Large intestine (tissue), 3 donors: ENCODE data around the gene MEI1. TPM values are rescaled to one million over a fixed set of nuclear protein-coding genes. Genes with fewer than 3 reads are reported as not detected.
"Not testable (repeated sequence)": the region's sequence is repeated elsewhere in the genome, so short reads cannot be mapped to it uniquely, and the experiment has no call there.

Source experiments
- DNase-seq, 2 donors: peaks; one replicate each; pipeline versions ENCODE4 v3.0.0 to v3.0.0-alpha.2; 2013
- H3K27ac ChIP-seq: one replicate; pipeline ENCODE4 v1.5.1; 2013; ENCODE audit warnings: low read length
- H3K27me3 ChIP-seq: 2 replicates; pipeline ENCODE4 v1.6.1; 2013; ENCODE audit warnings: low read length; ENCODE audit not compliant: control insufficient read depth, insufficient read depth
- H3K36me3 ChIP-seq: 2 replicates; pipeline ENCODE4 v1.6.1; 2013; ENCODE audit warnings: low read length; ENCODE audit not compliant: control insufficient read depth, insufficient read depth
- H3K4me1 ChIP-seq: one replicate; pipeline ENCODE4 v1.6.1; 2013; ENCODE audit warnings: low read length; ENCODE audit not compliant: control insufficient read depth, insufficient read depth
- H3K4me3 ChIP-seq: one replicate; pipeline ENCODE4 v1.5.1; 2013; ENCODE audit warnings: low read length
- H3K9me3 ChIP-seq: one replicate; pipeline ENCODE4 v1.6.1; 2013; ENCODE audit warnings: mild to moderate bottlenecking, low read depth, low read length, moderate library complexity; ENCODE audit not compliant: control insufficient read depth
- WGBS: methylation state at CpG from one replicate; pipeline ENCODE4 v1.1.5; 2013; ENCODE audit warnings: low lambda C conversion rate; ENCODE audit not compliant: insufficient coverage; 5-methylcytosine and 5-hydroxymethylcytosine counted together
- polyA plus RNA-seq: library from polyadenylated mRNA; unstranded; fragments of 120-200 nt; gene quantifications from one replicate; pipeline ENCODE4 v1.2.1, GENCODE V29; 2013

Gene MEI1
- polyA plus RNA-seq, 1 donor = 4.4 TPM

DNA sequence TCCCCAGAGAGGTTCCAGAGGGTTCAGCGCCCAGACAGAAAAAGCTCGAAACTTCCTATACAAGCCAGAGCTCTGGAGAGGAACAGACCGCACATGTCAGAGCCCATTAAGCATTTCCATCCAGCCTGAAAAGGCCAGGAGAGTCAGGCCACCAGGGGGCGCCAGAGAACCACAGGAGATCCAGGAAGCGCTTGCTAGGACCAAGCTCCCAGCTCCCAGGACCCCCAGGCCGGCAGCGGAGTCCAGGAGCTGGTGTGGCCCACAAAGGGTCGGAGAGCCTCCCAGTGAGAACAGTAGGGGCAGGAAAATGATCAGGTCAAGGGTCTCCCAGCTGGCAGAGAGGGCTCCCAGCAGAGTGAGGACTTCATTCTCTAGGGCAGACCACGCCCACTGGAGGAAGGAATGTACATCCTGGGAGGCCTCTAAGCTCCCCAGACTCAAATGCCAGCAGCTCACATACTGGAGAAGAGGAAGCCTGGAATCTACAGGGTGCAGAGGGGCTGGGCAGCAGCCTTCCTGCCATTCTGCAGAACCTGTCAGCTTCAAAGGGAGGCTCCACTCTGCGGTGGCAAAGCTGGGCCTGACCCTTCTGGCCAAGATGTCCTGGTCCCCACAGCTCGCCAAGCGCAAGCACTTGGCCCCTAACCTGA lies 2.1 kb upstream of the MEI1 start:
- peaks cover 18% of the 10 kb centered on the region for H3K4me1 ChIP-seq
- peak overlapping the region; percentile 30 for H3K4me3 ChIP-seq
- peaks cover 7% of the 10 kb centered on the region for H3K27me3 ChIP-seq
- peaks cover 10% of the 10 kb centered on the region for H3K36me3 ChIP-seq
- H3K27ac ChIP-seq = peak overlapping the region; percentile 42
- no CpG with 5 or more reads among the region's 12 CpGs for WGBS
- DNase-seq = peak; percentile 80 to 89
- peaks cover 10% of the 10 kb centered on the region for H3K9me3 ChIP-seq

DNA sequence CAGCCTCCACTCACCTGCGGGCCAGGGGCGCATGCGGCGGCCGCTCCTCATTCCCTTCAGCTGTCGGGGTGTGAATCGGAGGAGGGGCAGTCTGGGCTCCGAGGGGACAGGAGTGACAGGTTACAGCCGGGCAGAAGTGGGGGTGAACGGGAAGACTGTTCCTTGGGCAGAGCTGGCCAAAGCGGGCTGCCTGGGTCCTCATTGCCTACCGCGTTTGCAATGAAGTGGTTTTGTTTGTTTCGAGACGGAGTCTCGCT lies 733 bp downstream of the MEI1 start:
- peaks cover 18% of the 10 kb centered on the region for H3K4me1 ChIP-seq
- H3K9me3 ChIP-seq = peaks cover 10% of the 10 kb centered on the region
- H3K36me3 ChIP-seq = no peaks in the 10 kb centered on the region
- DNase-seq = no peak
- H3K4me3 ChIP-seq = no peak overlapping the region
- H3K27me3 ChIP-seq = peaks cover 7% of the 10 kb centered on the region
- H3K27ac ChIP-seq = no peak overlapping the region
- no CpG with 5 or more reads among the region's 16 CpGs for WGBS

DNA sequence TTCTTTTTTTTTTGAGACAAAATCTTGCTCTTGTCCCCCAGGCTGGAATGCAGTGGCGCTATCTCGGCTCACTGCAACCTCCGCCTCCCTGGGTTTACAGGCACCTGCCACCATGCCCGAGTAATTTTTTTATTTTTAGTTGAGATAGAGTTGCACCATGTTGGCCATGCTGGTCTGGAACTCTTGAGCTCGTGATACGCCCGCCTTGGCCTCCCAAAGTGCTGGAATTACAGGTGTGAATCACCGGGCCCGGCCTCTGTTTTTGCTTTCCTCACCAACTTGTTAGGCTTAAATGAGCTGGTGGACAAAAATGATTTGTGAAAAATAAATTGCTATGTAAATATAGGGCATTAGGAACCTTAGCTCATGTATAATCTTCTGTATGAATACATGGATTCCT lies 3.5 kb downstream of the MEI1 start:
- no peak for DNase-seq
- Histone ChIP-seq H3K27me3 (peaks cover 7% of the 10 kb centered on the region), H3K27ac (no peak overlapping the region), H3K4me3 (no peak overlapping the region), H3K36me3 (no peaks in the 10 kb centered on the region), H3K4me1 (peaks cover 6% of the 10 kb centered on the region), H3K9me3 (peaks cover 10% of the 10 kb centered on the region)
- 100% methylated on average over 3 of the region's 9 CpGs for WGBS

DNA sequence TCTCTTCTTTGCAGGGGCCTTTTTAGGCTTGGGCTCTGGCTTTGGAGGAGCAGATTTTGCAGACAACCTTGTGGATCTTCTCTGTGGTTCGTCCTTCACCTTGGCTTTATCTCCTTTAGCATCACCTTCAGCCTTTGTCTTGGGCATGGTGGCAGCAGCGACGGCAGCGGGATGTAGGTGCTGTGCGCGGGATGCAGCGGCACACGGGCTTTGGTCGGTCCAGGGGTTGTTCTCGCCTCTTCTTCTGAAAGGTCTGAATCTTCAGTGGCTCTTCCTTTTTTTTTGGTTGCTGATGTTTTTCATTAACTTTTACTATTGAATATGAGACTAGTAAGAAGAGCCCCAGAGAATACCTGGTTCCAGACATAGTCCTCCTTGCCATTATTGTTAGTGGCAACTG lies 10.0 kb downstream of the MEI1 start:
- H3K36me3 ChIP-seq = no peaks in the 10 kb centered on the region
- H3K27me3 ChIP-seq = no peaks in the 10 kb centered on the region
- no peak overlapping the region for H3K4me3 ChIP-seq
- no peaks in the 10 kb centered on the region for H3K4me1 ChIP-seq
- DNase-seq = no peak
- H3K9me3 ChIP-seq = no peaks in the 10 kb centered on the region
- WGBS = 60% methylated on average over 1 of the region's 10 CpGs
- H3K27ac ChIP-seq = no peak overlapping the region

DNA sequence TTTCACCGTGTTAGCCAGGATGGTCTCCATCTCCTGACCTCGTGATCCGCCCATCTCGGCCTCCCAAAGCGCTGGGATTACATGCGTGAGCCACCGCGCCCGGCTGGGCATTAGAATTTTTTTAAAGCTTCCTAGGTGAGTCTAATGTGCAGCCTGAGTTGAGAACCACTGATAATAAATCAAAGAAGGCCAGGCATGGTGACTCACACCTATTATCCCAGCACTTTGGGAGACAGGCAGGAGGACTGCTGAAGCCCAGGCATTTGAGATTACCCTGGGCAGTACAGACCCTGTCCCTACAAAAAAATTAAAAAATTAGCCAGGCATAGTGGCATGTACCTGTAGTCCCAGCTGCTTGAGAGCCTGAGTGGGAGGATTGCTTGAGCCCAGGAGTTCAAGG lies 13.7 kb downstream of the MEI1 start:
- DNase-seq = no peak
- H3K4me1 ChIP-seq = no peaks in the 10 kb centered on the region
- H3K27me3 ChIP-seq = no peaks in the 10 kb centered on the region
- H3K36me3 ChIP-seq = no peaks in the 10 kb centered on the region
- WGBS = no CpG with 5 or more reads among the region's 9 CpGs
- no peak overlapping the region for H3K4me3 ChIP-seq
- H3K27ac ChIP-seq = no peak overlapping the region
- H3K9me3 ChIP-seq = no peaks in the 10 kb centered on the region

DNA sequence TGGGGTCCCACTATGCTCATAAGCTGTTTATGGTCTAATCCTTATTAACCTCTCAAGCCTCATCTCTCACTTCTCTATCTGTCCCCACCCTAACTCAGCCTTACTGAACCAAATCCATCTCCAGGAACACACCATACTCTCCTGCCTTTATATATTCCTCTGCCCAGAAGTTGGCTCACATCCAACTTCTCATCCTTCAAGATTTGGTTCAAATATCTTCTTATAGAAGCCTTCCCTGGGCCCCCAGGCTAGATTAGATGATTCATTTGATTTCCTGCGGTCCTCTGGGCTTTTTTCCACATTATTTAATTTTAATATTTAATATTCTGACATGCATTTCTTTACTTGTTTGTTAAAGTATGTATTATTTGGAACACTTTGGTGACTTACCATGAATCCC lies 23.2 kb downstream of the MEI1 start:
- no peak overlapping the region for H3K27ac ChIP-seq
- no peaks in the 10 kb centered on the region for H3K9me3 ChIP-seq
- no peaks in the 10 kb centered on the region for H3K4me1 ChIP-seq
- no peak for DNase-seq
- H3K27me3 ChIP-seq = no peaks in the 10 kb centered on the region
- no peak overlapping the region for H3K4me3 ChIP-seq
- no CpG with 5 or more reads among the region's 1 CpG for WGBS
- H3K36me3 ChIP-seq = no peaks in the 10 kb centered on the region

DNA sequence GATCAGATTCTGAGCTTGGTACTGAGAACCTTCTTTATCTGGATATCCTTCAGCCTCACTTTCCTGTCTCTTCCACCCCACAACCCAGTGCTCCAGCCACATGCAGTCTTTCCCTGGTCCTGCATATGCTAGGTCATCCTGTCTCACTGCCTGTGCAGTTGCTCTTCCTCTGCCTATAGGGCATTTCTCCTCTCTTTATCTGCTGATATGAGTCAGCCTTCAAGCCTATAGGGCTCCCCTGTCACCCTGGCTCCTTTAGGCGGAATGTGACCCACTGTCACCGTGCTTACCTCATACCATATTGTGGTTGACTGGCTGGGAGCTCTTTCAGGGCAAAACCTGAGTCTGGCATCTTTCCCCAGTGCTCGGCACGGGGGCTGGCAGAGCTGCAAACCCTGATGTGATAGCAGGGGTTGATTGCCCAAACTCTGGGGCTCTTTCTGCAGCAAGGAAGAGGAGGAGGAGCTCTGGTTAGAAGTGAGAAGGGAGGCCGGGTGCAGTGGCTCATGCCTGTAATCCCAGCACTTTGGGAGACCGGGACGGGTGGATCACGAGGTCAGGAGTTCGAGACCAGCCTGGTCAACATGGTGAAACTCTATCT lies 26.3 kb downstream of the MEI1 start:
- Histone ChIP-seq H3K36me3 (no peaks in the 10 kb centered on the region), H3K4me1 (no peaks in the 10 kb centered on the region), H3K27ac (no peak overlapping the region), H3K27me3 (no peaks in the 10 kb centered on the region), H3K4me3 (no peak overlapping the region), H3K9me3 (no peaks in the 10 kb centered on the region)
- peak in 1 of 2 donors; percentile 4 for DNase-seq
- no CpG with 5 or more reads among the region's 9 CpGs for WGBS

DNA sequence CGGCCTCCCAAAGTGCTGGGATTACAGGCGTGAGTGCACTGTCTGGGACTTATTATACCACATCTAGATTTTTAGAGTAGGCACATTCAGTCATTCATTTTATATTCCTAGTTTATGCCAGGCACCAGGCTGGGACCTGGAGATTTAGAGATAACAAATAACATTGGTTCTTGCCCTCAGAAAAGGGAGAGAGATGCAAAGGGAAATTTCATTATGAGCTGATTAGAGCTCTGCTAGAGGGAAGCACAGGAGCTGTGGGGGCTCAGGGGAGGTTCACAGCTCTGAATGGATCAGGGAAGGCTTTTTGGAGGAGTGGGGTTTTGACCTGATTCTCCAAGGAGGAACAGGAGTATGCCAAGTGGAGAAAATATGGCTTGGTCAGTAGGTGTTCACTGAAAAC lies 32.3 kb downstream of the MEI1 start:
- no peaks in the 10 kb centered on the region for H3K27me3 ChIP-seq
- H3K4me1 ChIP-seq = no peaks in the 10 kb centered on the region
- DNase-seq = no peak
- H3K4me3 ChIP-seq = no peak overlapping the region
- no peaks in the 10 kb centered on the region for H3K36me3 ChIP-seq
- WGBS = no CpG with 5 or more reads among the region's 2 CpGs
- H3K27ac ChIP-seq = no peak overlapping the region
- no peaks in the 10 kb centered on the region for H3K9me3 ChIP-seq

DNA sequence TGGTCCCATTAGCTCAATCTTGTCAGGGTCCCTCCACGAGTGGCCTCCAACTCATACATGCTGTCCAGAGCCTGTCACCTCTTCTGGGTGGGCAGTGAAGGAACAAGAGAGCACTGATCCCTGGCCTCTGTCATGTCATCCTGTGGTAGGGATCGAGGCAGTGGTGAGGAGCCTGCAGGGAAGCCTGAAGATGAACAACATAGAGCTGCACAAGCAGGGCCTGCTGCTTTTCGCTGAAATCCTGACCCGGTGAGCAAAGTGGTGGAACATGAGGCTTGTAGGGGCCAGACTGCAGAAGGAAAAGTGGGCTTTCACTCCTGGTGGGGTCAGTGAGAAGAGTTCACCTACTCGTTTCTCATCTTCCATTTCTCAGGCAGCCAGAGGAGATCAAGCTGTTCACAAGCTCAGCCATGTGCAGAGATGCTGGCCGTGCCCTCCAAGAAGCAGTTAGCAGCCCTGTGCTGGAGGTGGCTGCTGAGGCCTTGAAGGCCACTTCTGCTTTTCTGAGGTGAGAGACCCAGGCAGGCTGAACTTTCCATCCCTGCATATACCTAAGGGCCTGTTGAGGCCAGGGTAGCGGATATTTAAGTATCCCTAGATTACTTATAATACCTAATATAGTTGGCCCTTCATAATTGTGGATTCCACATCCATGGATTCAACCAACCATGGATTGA lies 32.9 kb downstream of the MEI1 start:
- Histone ChIP-seq H3K4me1 (no peaks in the 10 kb centered on the region), H3K9me3 (no peaks in the 10 kb centered on the region), H3K27ac (no peak overlapping the region), H3K4me3 (no peak overlapping the region), H3K36me3 (no peaks in the 10 kb centered on the region), H3K27me3 (no peaks in the 10 kb centered on the region)
- DNase-seq = no peak
- WGBS = no CpG with 5 or more reads among the region's 7 CpGs

DNA sequence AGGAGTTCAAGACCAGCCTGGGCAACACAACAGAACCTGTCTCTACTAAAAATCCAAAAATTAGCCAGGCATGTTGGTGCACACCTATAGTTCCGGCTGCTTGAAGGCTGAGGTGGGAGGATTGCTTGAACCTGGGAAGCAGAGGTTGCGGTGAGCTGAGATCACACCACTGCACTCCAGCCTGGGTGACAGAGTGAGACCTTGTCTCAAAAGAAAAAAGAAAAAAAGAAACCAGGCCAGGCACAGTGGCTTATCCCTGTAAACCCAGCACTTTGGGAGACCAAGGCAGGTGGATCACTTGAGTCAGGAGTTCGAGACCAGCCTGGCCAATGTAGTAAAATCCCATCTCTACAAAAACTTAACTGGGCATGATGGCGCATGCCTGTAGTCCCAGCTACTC lies 33.9 kb downstream of the MEI1 start:
- not testable (repeated sequence) for H3K9me3 ChIP-seq, H3K27ac ChIP-seq, DNase-seq, H3K4me3 ChIP-seq, H3K36me3 ChIP-seq, H3K27me3 ChIP-seq, H3K4me1 ChIP-seq
- WGBS = no CpG with 5 or more reads among the region's 4 CpGs

DNA sequence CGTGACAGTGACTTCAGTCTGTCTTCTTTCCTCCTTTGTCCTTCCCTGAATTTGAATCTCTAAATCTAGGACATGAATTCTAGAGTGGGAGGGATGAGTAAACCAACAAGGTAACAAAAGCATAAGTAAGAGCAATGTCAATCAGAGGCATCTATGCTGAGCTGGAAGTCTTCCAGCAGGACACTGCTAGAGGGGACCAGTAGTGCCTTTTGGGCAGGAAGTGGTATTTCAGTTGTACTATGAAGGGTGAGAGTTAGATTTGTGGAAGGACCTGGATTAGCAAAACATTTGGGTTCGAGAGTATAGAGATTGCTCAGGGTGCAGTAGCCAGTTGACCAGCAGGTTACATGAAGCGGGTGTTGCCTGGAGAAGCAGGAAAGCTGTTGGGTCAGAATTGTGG lies 40.3 kb downstream of the MEI1 start:
- Histone ChIP-seq H3K27me3 (no peaks in the 10 kb centered on the region), H3K9me3 (no peaks in the 10 kb centered on the region), H3K36me3 (no peaks in the 10 kb centered on the region), H3K27ac (no peak overlapping the region), H3K4me3 (no peak overlapping the region), H3K4me1 (no peaks in the 10 kb centered on the region)
- 100% methylated on average over 1 of the region's 3 CpGs for WGBS
- DNase-seq = no peak
